ENCODE data around the gene CPNE6. TPM values are rescaled to one million over a fixed set of nuclear protein-coding genes. Genes with fewer than 3 reads are reported as not detected.
A peak's percentile ranks its signal among the peaks of the same experiment; 100 is the strongest.

CPNE6 gene
- total RNA-seq, 1 experiment from 2014 or later = not detected

DNA sequence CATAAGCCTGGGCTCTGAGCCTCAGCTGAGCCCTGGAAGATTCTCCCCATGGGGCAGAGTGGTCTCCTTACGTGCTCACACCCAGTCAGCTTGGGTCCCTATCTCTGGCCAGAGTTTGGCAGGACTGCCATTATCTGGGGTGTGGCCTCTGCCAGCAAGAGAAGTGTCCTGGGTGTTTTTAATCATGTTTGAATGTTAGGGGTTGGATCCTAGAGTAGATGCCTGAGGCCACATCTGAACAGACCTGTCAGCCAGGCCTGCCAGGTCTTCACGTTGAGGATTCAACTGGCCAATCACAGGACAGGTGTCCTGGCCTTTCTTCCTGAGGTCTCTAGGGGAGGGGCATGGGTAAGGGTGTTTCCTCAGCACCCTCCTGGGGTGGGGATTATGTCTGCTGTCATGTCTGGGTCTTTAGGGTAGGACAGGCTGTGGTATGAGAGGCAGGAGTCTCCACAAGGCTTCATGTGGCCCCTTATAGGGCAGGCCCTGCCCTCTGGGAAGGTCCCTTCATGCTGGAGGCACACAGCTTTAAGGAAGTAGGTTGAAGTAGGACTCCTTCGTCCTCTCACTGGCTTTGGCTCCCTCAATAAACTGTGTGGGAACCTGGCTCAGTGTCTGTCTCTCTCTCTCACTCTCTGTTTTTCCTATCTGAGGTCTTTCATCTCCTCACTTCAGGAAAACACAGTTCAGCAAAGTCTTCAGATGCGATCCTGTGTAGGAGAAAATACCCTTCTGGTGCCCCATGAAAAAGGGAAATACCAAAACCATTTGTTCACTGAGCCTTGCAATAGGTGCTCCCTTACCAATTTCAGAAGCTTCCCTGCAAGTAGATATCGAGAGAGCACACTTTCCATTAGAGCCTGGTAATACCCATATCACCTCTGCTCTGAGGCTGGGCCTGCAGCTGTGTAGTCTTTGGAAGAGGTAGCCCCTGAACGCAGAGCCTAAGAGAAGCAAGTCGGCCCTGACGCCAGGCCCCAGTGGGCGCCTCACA lies 52.4 kb downstream of the CPNE6 start:
- no peaks in the 10 kb centered on the region for H4K20me1 ChIP-seq (ENCODE audit: insufficient read depth)
- H3K36me3 ChIP-seq (ENCODE audit: control insufficient read depth in 1 of 2, insufficient read depth in 2 of 2, low read length in 2 of 2) = peaks cover 15 to 19% of the 10 kb centered on the region in 2 experiments
- intact Hi-C loops (cut with micrococcal nuclease) = no loop called here
- no peak overlapping the region for H3K27ac ChIP-seq (ENCODE audit: low read depth, low read length)
- H3K9me3 ChIP-seq (ENCODE audit: control insufficient read depth in 1 of 2, insufficient read depth in 1 of 2, low read depth in 1 of 2, low read length in 2 of 2) = no peaks in the 10 kb centered on the region
- H3K9me2 ChIP-seq (ENCODE audit: insufficient read depth) = no peaks in the 10 kb centered on the region
- no peak overlapping the region for H3K4me2 ChIP-seq (ENCODE audit: low read length)
- H3K27me3 ChIP-seq (ENCODE audit: insufficient read depth, low read length) = no peaks in the 10 kb centered on the region
- TF ChIP-seq POLR2A (IDR thresholded peaks at IDR 0.05; ENCODE audit: borderline replicate concordance, extremely low read depth, insufficient read depth, insufficient read length) (no peak), TCF7L2 (IDR thresholded peaks at IDR 0.05; ENCODE audit: borderline replicate concordance, extremely low read depth, insufficient read depth, insufficient read length) (no peak), POLR2AphosphoS5 (IDR thresholded peaks at IDR 0.05; ENCODE audit: low read depth, low read length) (no peak), EZH2 (IDR thresholded peaks at IDR 0.05) (no peak), JUND (IDR thresholded peaks at IDR 0.05) (no peak), EZH2phosphoT487 (IDR thresholded peaks at IDR 0.05; ENCODE audit: borderline replicate concordance) (no peak), YY1 (IDR thresholded peaks at IDR 0.05; ENCODE audit: extremely low read depth, insufficient replicate concordance, low read depth, low read length) (no peak), ZFX (IDR thresholded peaks at IDR 0.05) (no peak), FOSL1 (IDR thresholded peaks at IDR 0.05; ENCODE audit: low read depth) (no peak), CEBPB (IDR thresholded peaks at IDR 0.05; ENCODE audit: low read depth) (no peak)
- TF ChIP-seq, protein P1, sequence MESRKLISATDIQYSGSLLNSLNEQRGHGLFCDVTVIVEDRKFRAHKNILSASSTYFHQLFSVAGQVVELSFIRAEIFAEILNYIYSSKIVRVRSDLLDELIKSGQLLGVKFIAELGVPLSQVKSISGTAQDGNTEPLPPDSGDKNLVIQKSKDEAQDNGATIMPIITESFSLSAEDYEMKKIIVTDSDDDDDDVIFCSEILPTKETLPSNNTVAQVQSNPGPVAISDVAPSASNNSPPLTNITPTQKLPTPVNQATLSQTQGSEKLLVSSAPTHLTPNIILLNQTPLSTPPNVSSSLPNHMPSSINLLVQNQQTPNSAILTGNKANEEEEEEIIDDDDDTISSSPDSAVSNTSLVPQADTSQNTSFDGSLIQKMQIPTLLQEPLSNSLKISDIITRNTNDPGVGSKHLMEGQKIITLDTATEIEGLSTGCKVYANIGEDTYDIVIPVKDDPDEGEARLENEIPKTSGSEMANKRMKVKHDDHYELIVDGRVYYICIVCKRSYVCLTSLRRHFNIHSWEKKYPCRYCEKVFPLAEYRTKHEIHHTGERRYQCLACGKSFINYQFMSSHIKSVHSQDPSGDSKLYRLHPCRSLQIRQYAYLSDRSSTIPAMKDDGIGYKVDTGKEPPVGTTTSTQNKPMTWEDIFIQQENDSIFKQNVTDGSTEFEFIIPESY (IDR thresholded peaks at IDR 0.05; ENCODE audit: extremely low read depth, insufficient replicate concordance, low read length) = no peak
- TF ChIP-seq, protein P2, sequence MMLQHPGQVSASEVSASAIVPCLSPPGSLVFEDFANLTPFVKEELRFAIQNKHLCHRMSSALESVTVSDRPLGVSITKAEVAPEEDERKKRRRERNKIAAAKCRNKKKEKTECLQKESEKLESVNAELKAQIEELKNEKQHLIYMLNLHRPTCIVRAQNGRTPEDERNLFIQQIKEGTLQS (IDR thresholded peaks at IDR 0.05) = no peak
- TF ChIP-seq, protein P3, sequence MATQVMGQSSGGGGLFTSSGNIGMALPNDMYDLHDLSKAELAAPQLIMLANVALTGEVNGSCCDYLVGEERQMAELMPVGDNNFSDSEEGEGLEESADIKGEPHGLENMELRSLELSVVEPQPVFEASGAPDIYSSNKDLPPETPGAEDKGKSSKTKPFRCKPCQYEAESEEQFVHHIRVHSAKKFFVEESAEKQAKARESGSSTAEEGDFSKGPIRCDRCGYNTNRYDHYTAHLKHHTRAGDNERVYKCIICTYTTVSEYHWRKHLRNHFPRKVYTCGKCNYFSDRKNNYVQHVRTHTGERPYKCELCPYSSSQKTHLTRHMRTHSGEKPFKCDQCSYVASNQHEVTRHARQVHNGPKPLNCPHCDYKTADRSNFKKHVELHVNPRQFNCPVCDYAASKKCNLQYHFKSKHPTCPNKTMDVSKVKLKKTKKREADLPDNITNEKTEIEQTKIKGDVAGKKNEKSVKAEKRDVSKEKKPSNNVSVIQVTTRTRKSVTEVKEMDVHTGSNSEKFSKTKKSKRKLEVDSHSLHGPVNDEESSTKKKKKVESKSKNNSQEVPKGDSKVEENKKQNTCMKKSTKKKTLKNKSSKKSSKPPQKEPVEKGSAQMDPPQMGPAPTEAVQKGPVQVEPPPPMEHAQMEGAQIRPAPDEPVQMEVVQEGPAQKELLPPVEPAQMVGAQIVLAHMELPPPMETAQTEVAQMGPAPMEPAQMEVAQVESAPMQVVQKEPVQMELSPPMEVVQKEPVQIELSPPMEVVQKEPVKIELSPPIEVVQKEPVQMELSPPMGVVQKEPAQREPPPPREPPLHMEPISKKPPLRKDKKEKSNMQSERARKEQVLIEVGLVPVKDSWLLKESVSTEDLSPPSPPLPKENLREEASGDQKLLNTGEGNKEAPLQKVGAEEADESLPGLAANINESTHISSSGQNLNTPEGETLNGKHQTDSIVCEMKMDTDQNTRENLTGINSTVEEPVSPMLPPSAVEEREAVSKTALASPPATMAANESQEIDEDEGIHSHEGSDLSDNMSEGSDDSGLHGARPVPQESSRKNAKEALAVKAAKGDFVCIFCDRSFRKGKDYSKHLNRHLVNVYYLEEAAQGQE (IDR thresholded peaks at IDR 0.05; ENCODE audit: low read depth) = no peak
- TF ChIP-seq, protein P4, sequence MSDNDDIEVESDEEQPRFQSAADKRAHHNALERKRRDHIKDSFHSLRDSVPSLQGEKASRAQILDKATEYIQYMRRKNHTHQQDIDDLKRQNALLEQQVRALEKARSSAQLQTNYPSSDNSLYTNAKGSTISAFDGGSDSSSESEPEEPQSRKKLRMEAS (IDR thresholded peaks at IDR 0.05) = no peak
- TF ChIP-seq, protein P5, sequence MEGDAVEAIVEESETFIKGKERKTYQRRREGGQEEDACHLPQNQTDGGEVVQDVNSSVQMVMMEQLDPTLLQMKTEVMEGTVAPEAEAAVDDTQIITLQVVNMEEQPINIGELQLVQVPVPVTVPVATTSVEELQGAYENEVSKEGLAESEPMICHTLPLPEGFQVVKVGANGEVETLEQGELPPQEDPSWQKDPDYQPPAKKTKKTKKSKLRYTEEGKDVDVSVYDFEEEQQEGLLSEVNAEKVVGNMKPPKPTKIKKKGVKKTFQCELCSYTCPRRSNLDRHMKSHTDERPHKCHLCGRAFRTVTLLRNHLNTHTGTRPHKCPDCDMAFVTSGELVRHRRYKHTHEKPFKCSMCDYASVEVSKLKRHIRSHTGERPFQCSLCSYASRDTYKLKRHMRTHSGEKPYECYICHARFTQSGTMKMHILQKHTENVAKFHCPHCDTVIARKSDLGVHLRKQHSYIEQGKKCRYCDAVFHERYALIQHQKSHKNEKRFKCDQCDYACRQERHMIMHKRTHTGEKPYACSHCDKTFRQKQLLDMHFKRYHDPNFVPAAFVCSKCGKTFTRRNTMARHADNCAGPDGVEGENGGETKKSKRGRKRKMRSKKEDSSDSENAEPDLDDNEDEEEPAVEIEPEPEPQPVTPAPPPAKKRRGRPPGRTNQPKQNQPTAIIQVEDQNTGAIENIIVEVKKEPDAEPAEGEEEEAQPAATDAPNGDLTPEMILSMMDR (IDR thresholded peaks at IDR 0.05 in 2 of 3, conservative IDR thresholded peaks at IDR 0.05 in 1 of 3; ENCODE audit: borderline replicate concordance in 1 of 3, insufficient read depth in 1 of 3, low read depth in 2 of 3, low read length in 2 of 3) = no peak
- no peak for ATAC-seq
- ChIA-PET POLR2A (interaction anchor here (1.4 kb wide), 1 partner anchor 9 kb away, joined by 6 read pairs; the partner anchor contains the start of genes DCAF11 and NRL), CTCF (interaction anchor here (1.0 kb wide), 1 partner anchor 9 kb away, joined by 3 read pairs; the partner anchor contains the start of genes DCAF11 and NRL), RAD21 (ENCODE audit: low non-redundant PET in 1 of 2, low total read pairs in 2 of 2, uncharacterized antibody in 2 of 2, unreplicated experiment in 2 of 2) (no interaction called here)
- no peak overlapping the region for H2AFZ ChIP-seq (ENCODE audit: low read depth, low read length, poor library complexity, severe bottlenecking)
- no peaks in the 10 kb centered on the region for H3K4me1 ChIP-seq (ENCODE audit: control insufficient read depth in 1 of 2, insufficient read depth in 2 of 2, low read length in 2 of 2)
- no peak overlapping the region for H3K9ac ChIP-seq (ENCODE audit: low read length)
- DNase-seq (ENCODE audit: low read depth, low spot score) = no peak
- H3K79me2 ChIP-seq (ENCODE audit: insufficient read depth, low read length) = no peaks in the 10 kb centered on the region
- BruUV-seq (replicated peaks) = TSS peak; percentile 52
- H3K4me3 ChIP-seq (replicated peaks in 1 of 2; ENCODE audit: low read depth in 1 of 2, low read length in 2 of 2) = no peak overlapping the region

Data from HCT116 (cell line).